Measurements from ENCODE around the gene BIN1.

DNA sequence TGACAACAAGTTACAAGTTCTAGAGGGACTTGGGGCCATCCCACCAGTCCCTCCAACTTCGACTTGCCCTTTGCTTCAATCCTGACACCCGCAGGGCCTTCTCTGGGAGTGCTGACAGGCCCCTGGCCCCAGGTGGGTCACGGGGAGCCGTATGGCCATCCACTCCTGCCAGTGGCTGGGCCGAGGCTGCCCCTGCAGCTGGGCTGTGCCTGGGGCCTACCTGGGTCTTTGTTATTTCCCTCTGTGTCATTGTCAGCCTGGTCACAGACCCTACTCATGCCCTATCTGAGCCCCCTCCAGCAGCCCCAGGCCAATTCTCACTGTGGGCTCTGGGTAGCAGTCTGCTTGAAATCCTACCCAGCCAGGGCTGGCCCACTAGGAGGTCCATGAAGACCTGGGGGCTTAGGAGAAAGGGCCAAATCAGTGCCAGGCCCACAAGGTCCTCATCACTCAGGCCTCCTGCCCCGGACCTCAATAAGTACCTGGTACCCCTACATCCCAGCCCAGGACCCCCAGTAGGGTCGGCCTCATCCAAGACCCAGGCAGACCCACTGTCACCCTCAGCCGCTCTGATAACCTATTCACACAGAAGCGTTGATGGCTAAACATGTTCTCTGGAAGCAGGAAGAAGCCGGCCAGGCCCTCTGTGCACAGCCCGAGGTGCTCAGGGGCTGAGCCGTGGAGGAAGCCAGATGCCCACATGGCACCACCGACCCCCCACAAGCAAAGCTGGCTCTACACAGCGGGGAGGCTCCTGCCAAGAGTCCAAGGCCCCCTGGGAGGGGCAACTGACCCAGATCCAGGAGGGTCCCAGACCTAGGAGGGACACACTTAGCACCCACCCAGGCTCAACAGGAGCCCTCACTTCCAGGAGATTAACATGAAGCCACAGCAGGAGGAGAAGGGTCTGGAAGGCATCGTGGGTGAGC, 57.7 kb downstream of the BIN1 start:
- TF ChIP-seq, protein P1, sequence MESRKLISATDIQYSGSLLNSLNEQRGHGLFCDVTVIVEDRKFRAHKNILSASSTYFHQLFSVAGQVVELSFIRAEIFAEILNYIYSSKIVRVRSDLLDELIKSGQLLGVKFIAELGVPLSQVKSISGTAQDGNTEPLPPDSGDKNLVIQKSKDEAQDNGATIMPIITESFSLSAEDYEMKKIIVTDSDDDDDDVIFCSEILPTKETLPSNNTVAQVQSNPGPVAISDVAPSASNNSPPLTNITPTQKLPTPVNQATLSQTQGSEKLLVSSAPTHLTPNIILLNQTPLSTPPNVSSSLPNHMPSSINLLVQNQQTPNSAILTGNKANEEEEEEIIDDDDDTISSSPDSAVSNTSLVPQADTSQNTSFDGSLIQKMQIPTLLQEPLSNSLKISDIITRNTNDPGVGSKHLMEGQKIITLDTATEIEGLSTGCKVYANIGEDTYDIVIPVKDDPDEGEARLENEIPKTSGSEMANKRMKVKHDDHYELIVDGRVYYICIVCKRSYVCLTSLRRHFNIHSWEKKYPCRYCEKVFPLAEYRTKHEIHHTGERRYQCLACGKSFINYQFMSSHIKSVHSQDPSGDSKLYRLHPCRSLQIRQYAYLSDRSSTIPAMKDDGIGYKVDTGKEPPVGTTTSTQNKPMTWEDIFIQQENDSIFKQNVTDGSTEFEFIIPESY (IDR thresholded peaks at IDR 0.05; ENCODE audit: borderline replicate concordance, low read depth) = no peak
- TF ChIP-seq, protein P2, sequence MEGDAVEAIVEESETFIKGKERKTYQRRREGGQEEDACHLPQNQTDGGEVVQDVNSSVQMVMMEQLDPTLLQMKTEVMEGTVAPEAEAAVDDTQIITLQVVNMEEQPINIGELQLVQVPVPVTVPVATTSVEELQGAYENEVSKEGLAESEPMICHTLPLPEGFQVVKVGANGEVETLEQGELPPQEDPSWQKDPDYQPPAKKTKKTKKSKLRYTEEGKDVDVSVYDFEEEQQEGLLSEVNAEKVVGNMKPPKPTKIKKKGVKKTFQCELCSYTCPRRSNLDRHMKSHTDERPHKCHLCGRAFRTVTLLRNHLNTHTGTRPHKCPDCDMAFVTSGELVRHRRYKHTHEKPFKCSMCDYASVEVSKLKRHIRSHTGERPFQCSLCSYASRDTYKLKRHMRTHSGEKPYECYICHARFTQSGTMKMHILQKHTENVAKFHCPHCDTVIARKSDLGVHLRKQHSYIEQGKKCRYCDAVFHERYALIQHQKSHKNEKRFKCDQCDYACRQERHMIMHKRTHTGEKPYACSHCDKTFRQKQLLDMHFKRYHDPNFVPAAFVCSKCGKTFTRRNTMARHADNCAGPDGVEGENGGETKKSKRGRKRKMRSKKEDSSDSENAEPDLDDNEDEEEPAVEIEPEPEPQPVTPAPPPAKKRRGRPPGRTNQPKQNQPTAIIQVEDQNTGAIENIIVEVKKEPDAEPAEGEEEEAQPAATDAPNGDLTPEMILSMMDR (IDR thresholded peaks at IDR 0.05) = no peak
- TF ChIP-seq, protein P3, sequence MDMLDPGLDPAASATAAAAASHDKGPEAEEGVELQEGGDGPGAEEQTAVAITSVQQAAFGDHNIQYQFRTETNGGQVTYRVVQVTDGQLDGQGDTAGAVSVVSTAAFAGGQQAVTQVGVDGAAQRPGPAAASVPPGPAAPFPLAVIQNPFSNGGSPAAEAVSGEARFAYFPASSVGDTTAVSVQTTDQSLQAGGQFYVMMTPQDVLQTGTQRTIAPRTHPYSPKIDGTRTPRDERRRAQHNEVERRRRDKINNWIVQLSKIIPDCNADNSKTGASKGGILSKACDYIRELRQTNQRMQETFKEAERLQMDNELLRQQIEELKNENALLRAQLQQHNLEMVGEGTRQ (IDR thresholded peaks at IDR 0.05; ENCODE audit: borderline replicate concordance, low read depth, low read length) = no peak
- TF ChIP-seq GABPA (IDR thresholded peaks at IDR 0.05; ENCODE audit: low read depth) (no peak), FOXJ3 (CRISPR knock-in tag; IDR thresholded peaks at IDR 0.05) (no peak)
- TF ChIP-seq, protein P4, sequence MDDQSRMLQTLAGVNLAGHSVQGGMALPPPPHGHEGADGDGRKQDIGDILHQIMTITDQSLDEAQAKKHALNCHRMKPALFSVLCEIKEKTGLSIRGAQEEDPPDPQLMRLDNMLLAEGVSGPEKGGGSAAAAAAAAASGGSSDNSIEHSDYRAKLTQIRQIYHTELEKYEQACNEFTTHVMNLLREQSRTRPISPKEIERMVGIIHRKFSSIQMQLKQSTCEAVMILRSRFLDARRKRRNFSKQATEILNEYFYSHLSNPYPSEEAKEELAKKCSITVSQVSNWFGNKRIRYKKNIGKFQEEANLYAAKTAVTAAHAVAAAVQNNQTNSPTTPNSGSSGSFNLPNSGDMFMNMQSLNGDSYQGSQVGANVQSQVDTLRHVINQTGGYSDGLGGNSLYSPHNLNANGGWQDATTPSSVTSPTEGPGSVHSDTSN (IDR thresholded peaks at IDR 0.05) = no peak
- TF ChIP-seq, protein P5, sequence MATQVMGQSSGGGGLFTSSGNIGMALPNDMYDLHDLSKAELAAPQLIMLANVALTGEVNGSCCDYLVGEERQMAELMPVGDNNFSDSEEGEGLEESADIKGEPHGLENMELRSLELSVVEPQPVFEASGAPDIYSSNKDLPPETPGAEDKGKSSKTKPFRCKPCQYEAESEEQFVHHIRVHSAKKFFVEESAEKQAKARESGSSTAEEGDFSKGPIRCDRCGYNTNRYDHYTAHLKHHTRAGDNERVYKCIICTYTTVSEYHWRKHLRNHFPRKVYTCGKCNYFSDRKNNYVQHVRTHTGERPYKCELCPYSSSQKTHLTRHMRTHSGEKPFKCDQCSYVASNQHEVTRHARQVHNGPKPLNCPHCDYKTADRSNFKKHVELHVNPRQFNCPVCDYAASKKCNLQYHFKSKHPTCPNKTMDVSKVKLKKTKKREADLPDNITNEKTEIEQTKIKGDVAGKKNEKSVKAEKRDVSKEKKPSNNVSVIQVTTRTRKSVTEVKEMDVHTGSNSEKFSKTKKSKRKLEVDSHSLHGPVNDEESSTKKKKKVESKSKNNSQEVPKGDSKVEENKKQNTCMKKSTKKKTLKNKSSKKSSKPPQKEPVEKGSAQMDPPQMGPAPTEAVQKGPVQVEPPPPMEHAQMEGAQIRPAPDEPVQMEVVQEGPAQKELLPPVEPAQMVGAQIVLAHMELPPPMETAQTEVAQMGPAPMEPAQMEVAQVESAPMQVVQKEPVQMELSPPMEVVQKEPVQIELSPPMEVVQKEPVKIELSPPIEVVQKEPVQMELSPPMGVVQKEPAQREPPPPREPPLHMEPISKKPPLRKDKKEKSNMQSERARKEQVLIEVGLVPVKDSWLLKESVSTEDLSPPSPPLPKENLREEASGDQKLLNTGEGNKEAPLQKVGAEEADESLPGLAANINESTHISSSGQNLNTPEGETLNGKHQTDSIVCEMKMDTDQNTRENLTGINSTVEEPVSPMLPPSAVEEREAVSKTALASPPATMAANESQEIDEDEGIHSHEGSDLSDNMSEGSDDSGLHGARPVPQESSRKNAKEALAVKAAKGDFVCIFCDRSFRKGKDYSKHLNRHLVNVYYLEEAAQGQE (IDR thresholded peaks at IDR 0.05; ENCODE audit: low read depth, low read length) = no peak
